Stimulated activated CD8-positive, alpha-beta memory T cell treated with anti-CD3 and anti-CD28 coated beads, Interleukin-15, amount 100 ng/mL, for 1 hour (primary cell): ENCODE data around the gene DRICH1.
"Not testable (repeated sequence)": the region's sequence is repeated elsewhere in the genome, so short reads cannot be mapped to it uniquely, and the experiment has no call there.

Experiments used
- DNase-seq: peaks from one replicate; pipeline ENCODE4 v3.0.0-alpha.2; 2020; ENCODE audit warnings: low read depth

The DRICH1 gene

GRCh38 chr22:23649071-23649501, 17.0 kb upstream of the DRICH1 start:
- no peak for DNase-seq

DNA sequence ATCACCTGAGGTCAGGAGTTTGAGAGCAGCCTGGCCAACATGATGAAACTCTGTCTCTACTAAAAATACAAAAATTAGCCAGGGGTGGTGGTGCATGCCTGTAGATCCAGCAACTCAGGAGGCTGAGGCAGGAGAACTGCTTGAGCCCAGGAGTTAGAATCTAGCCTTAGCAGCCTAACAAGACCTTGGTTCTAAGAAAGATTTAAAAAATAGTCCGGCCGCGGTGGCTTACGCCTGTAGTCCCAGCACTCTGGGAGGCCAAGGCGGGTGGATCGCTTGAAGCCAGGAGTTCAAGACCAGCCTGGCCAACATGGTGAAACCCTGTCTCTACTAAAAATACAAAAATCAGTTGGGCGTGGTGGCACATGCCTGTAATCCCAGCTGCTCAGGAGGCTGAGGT, 14.4 kb upstream of the DRICH1 start:
- not testable (repeated sequence) for DNase-seq

GRCh38 chr22:23640206-23640605, 8.1 kb upstream of the DRICH1 start:
- not testable (repeated sequence) for DNase-seq

- DNase-seq: no peak
These were observed 7.5 kb upstream of the DRICH1 start for GRCh38 chr22:23639661-23640060.

- DNase-seq: no peak
These were observed 6.5 kb upstream of the DRICH1 start for GRCh38 chr22:23638611-23639010.

GRCh38 chr22:23635291-23635690, 3.2 kb upstream of the DRICH1 start:
- DNase-seq: not testable (repeated sequence)

GRCh38 chr22:23628056-23628743, 3.9 kb downstream of the DRICH1 start:
- not testable (repeated sequence) for DNase-seq

DNA sequence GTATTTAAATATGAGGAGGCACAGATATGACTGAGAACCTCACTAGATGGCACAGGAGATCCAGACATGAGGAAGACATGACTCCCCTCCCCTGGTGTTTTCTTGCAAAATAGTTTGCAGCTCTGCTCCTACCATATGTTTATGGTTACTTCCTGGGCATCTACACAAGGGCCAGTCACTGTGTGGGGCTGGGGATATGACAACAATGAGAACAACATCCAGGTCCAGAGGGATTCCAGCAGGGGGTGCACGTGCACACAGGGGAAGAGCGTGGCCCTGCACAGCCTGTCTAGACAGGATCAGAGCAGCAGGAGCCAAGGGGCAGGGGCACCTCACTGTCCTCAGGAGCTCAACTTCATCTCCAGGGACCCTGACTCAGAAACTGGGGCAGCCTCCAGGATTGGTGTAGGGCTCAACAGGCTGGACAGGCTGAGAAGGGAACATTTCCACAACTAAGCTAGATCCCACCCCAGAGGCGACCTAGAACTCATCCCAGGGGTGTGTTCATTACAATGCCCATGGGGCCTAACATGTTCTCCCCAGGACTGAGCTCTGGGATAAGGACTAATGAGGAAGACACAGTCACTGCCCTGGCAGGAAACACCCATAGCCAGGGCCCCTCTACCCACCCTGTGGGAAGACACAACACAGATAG, 4.6 kb downstream of the DRICH1 start:
- peak; percentile 27 for DNase-seq

DNA sequence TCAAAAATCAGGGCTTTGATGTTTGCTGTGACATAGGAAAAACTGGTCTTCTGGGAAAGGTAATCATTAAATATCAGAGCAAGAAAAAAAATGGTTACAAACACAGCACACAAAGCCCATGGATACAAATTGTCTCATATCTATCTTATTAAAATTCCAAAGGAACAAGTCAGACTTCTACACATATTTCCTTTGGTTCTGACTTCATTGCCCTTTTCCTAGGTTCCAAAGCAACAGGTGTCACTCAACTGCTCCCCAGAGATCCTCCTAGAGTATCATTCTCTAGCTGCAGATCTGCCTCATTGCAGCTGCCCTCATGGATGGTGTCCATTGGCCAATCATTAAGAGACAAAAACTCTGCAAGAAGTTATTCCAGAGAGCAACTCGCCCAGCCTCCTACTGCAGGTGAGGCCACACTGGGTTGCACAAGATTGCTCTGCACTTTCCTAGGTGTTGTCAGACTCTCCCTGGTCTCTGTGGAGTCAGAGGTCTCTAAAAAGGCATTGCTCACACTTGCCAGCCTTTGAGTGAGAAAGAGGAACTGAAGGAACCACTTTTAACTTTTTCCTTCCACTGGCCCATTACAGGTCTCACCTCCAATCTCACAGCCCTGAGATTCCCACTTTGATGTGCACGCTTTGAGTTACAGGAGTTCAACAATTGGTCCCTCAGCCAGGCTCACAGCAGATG, 5.7 kb downstream of the DRICH1 start:
- DNase-seq: no peak

DNA sequence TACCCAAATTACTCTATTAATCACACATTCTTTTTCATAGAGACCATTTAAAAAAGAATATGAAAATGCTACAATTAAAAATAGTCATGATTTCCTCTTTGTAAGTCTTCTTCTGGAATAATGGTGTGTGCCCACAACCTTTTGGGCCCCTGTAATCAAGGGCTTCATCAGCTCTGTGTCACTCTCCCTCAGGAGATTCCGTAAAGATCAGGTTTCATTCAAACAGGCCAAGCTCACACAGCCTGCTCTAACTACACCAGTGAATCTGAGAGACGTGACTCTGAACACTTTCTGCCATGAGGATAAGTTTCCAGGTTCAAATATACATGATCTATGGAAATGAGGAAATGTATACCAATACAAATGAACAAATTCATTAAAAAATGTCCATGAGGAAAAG, 9.5 kb downstream of the DRICH1 start:
- DNase-seq: no peak

DNA sequence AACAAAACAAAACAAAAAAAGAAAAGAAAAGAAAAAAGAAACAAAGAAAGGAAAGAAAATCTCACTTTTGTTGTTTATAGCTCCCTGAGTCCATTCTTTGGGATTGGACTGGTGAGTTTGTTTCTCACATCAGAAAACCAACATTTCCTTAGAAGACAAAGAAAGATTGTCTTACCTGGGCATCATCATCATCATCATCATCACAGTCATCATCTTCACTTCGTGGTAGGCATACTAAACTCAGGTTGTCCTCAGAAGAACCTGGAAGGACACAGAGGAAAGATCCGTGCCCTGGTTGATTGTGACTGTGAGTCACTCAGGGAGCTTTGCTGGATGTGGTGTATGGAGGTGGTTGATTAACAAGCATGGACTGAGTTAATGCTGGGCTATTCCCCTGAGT, 10.2 kb downstream of the DRICH1 start:
- not testable (repeated sequence) for DNase-seq

GRCh38 chr22:23621082-23621780, 10.9 kb downstream of the DRICH1 start:
- no peak for DNase-seq

GRCh38 chr22:23613193-23613972, 18.7 kb downstream of the DRICH1 start:
- DNase-seq: no peak

DNA sequence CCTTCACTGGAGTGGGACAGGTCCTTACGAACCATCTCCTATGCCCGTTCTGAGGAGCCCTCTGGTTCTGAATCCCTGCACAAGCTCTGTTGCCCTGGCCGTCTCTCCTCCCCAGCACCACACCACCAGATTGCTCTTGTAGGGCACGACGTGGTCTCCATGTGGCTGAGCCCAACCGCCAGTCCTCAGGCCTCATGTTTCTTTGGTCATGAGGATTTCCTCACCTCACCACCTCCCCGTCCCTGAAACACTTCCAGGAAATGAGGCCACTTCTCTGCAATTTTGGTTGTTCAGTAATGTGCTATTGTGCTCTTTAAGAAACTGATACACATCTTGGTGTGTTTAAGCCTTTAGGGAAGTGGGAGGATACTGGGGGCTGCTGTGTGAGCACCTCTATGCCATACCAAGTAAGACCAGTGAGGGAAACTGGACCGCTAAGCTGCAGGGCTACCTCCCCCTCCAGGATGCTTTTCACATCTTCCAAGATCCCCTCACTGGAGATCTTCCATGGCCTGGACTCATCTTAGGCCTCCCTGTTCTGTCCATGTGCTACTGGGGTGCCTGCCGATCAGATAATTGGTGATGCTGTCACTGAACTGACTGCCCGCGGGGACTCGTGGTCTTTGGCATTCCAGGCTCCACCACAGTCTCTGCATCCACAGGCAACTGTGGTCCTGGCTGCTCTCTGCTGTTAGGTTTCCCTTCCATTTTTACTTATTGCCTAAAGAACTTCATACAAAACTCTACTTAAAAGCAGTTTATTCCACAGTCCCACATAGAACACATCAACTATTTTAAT, 21.9 kb downstream of the DRICH1 start:
- no peak for DNase-seq

DNA sequence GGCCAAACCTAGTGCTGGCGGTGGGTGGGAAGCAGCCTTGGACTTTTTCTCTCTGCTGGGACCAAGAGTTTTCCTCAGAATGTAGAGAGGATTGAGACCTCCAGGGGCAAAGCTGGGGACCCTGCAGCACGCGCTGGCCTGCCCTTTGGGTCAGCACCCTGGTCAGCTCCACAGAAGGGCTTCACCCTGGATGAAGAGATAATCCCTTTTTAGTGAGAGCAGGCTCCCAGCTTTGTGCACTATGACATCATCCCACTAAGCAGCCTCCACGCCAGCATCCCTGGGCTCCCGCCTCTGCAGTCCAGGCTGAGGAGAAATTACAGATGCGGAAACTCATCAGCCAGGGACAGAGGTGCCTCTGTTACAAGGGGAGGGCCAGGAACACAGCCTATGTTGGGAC, 23.5 kb downstream of the DRICH1 start:
- no peak for DNase-seq

- no peak for DNase-seq
These were observed 25.7 kb downstream of the DRICH1 start for GRCh38 chr22:23606204-23607131.

DNA sequence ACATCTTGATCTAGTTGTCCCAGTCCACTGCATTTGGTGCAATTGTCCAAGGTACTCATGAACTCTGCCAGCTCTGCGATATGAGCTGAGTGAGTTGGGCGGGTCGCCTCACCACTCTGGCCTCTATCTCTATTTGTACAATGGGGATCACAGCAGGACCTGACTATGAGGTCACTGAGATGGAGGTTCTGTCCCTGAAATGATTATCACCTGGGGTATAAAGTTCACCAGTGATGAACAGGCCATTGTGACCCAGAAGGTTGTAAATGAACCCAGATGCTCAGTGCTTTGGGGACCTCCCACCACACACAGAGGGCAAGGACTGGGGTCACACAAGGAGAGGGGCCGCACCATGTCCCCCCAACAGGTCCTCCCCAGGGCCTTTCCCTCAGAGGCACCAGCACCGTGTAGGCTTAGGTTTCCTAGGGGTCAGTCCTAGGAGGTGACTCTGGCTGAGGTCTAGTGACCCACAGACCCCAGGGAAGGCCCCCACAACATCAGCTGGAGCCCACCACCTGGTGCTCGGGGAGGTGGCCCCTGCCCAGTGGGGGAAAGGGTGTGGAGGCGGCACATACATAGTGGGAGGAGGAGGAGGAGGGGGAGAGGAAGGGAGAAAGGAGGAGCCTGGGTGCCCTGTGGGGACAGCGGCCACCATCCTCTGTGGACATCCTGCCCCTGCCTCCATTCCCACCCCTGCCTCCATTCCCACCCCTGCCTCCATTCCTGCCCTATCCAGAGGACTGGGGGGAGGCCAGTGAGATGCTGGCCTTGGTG, 27.0 kb downstream of the DRICH1 start:
- no peak for DNase-seq

- no peak for DNase-seq
These were observed 28.9 kb downstream of the DRICH1 start for GRCh38 chr22:23603266-23603665.
